ENCODE data around the gene IYD.

IYD gene

DNA sequence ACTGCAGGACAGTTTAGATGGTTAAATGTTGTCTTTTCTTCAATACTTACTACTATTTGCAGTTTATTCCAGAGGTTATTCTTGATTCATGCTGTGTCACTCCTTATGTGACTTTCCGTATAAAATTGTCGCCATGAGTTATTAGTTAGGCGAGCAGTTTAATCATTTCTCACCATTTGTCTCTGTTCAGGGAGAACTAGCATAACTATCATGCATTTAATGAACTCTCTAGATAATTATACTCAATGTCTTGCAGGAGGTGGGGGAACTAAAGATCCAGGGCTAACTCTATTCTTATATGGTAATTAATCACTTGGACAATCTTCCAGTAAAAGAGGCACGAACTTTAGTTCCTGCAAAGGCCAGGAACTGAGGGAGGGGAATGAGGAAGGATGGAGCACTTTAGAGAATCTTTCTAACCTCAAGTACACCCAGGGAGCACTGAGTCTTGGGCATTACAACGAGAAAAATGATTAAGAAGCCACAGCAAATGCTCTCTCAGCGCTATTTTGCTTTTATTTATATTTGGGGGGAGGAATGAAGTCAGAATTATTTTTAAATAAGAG is 58.3 kb downstream of the IYD start:
- POLR2A ChIA-PET, result no interaction called here
- DNase-seq (ENCODE audit: extremely low spot score), result no peak
- TF ChIP-seq CTCF (IDR thresholded peaks at IDR 0.05; ENCODE audit: control extremely low read depth, extremely low read depth, low read depth, missing control alignments), result no peak
- CTCF ChIA-PET, result interaction anchor here (0.9 to 1.4 kb wide), 3 partner anchors 9 to 33 kb away, joined by 3 to 5 read pairs (median 3); no protein-coding TSS in a partner anchor

GRCh38 chr6:150427843-150428242 is 59.0 kb downstream of the IYD start:
- CTCF ChIA-PET, result interaction anchor here (1.0 to 2.6 kb wide), 2 partner anchors 10 to 314 kb away, joined by 3 to 9 read pairs; no protein-coding TSS in a partner anchor
- POLR2A ChIA-PET, result no interaction called here
- DNase-seq (ENCODE audit: extremely low spot score), result no peak
- TF ChIP-seq CTCF (IDR thresholded peaks at IDR 0.05; ENCODE audit: control extremely low read depth, extremely low read depth, low read depth, missing control alignments), result no peak

GRCh38 chr6:150430815-150431214 is 62.0 kb downstream of the IYD start:
- CTCF ChIA-PET, result interaction anchor here (1.1 to 1.4 kb wide), 3 partner anchors 12 to 893 kb away, joined by 3 to 7 read pairs (median 5); no protein-coding TSS in a partner anchor
- TF ChIP-seq CTCF (IDR thresholded peaks at IDR 0.05; ENCODE audit: control extremely low read depth, extremely low read depth, low read depth, missing control alignments), result no peak
- no peak for DNase-seq (ENCODE audit: extremely low spot score)
- POLR2A ChIA-PET, result no interaction called here

GRCh38 chr6:150435360-150435759 is 66.5 kb downstream of the IYD start:
- no peak for TF ChIP-seq CTCF (IDR thresholded peaks at IDR 0.05; ENCODE audit: control extremely low read depth, extremely low read depth, low read depth, missing control alignments)
- no peak for DNase-seq (ENCODE audit: extremely low spot score)
- CTCF ChIA-PET, result no interaction called here
- POLR2A ChIA-PET, result no interaction called here

DNA sequence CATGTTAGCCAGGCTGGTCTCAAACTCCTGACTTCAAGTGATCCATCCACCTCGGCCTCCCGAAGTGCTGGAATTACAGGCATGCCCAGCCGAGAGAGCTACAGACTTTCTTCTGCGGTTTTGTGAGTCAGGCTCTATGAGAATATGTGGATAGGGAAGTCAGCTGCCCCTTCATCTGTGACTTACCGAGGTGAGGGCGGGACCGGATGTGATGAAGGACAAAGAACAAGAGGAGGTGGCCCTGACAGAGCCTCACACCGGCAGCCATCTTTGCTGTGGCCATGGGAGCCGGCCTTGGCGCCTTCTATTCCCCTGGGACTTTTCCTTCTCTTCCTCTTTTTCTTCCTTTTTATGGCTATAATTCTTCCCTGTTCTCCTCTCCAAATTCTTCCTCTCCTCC is 67.0 kb downstream of the IYD start:
- ChIA-PET POLR2A (no interaction called here), CTCF (no interaction called here)
- TF ChIP-seq CTCF (IDR thresholded peaks at IDR 0.05; ENCODE audit: control extremely low read depth, extremely low read depth, low read depth, missing control alignments), result no peak
- no peak for DNase-seq (ENCODE audit: extremely low spot score)

- CTCF ChIA-PET, result no interaction called here
- TF ChIP-seq CTCF (IDR thresholded peaks at IDR 0.05; ENCODE audit: control extremely low read depth, extremely low read depth, low read depth, missing control alignments), result no peak
- POLR2A ChIA-PET, result no interaction called here
- no peak for DNase-seq (ENCODE audit: extremely low spot score)
Observed at GRCh38 chr6:150439373-150439772, 70.6 kb downstream of the IYD start.

All from GM10248 (cell line).